AG04450 (cell line): Measurements from ENCODE around the gene DAAM2. TPM values are rescaled to one million over a fixed set of nuclear protein-coding genes. Genes with fewer than 3 reads are reported as not detected.

Source experiments
- CTCF ChIA-PET: fragments of 300-600, 350-600 bp; formaldehyde crosslinking; extraction: SDS; loops from one replicate; lab custom pipeline; 2022; ENCODE audit warnings: antibody characterized with exemption, inconsistent platforms; lab: Charles Lee
- POLR2A ChIA-PET: fragments of 350-600 bp; formaldehyde crosslinking; extraction: SDS; loops from one replicate; lab custom pipeline; 2021; ENCODE audit warnings: antibody characterized with exemption, inconsistent platforms; lab: Yijun Ruan, JAX
- DNase-seq: peaks from one replicate; pipeline ENCODE4 v3.0.0-alpha.2; 2011; ENCODE audit warnings: low read depth, low spot score
- H3K27ac ChIP-seq: one replicate; pipeline ENCODE4 v1.5.1; 2012; ENCODE audit warnings: low read depth, low read length, control low read depth
- H3K27me3 ChIP-seq: one replicate; pipeline ENCODE4 v1.6.0; 2012; ENCODE audit warnings: low read length; ENCODE audit not compliant: control insufficient read depth, insufficient read depth
- H3K4me3 ChIP-seq: 2 replicates; pipeline ENCODE4 v1.5.1; 2011; ENCODE audit warnings: mild to moderate bottlenecking, low read depth, low read length, control low read depth
- H3K9me3 ChIP-seq: 2 replicates; pipeline ENCODE4 v1.5.1; 2012; ENCODE audit warnings: low read length; ENCODE audit not compliant: control insufficient read depth, insufficient read depth
- polyA plus RNA-seq: library from polyadenylated mRNA; depleted of rRNA; stranded (reverse); fragments of >200 nt; gene quantifications from 2 replicates; pipeline ENCODE4 v1.2.3, GENCODE V29; 2011
- TF ChIP-seq, protein P1 (sequence below): IDR thresholded peaks from 2 replicates; pipeline ENCODE4 v1.5.1; 2011; ENCODE audit warnings: low read depth, low read length, control low read depth, inconsistent platforms

The DAAM2 gene
- polyA plus RNA-seq, 1 experiment = 2.9 TPM

DNA sequence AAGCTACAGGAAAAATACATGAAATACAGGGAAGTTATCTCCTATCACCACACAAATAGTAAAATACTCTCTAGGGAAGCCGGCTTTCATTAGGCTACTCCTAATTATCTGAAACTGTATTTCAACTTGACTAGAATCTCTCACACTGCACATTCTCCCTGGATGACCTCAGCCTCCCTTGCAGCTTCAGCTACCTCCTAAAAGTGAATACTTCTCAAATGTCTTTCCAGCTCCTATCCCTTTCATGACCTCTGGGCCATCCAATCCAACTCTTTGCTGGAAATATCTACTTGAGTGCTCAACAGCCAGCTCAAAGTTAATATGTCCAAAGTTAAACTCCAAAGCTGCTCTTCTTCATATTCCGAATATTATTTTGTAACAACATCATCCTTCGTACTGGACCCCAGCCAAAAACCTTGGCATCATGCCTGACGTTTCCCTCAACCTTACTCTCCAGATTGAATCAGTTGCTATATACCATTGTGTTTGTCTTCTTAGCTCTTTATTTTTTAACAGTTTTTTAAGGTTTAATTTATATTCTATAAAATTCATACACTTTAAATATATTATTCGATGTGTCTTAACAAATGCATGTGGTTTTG is 37.6 kb upstream of the DAAM2 start:
- no peak for DNase-seq

DNA sequence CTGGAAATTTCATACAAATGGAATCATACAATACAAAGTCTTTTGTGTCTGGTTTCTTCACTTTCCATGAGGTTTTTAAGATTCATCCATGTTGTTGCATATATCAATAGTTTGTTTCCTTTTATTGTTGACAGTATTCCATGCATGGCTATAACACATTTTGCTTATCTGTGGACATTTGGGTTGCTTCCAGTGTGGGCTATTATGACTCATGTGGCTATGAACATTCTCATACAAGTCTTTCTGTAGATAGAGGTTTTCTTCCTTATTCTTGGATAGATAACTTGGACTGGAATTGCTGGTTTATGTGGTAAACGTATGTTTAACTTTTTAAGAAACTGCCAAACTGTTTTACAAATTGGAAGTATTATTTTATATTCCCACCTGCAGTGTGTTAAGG is 36.9 kb upstream of the DAAM2 start:
- TF ChIP-seq, protein P1, sequence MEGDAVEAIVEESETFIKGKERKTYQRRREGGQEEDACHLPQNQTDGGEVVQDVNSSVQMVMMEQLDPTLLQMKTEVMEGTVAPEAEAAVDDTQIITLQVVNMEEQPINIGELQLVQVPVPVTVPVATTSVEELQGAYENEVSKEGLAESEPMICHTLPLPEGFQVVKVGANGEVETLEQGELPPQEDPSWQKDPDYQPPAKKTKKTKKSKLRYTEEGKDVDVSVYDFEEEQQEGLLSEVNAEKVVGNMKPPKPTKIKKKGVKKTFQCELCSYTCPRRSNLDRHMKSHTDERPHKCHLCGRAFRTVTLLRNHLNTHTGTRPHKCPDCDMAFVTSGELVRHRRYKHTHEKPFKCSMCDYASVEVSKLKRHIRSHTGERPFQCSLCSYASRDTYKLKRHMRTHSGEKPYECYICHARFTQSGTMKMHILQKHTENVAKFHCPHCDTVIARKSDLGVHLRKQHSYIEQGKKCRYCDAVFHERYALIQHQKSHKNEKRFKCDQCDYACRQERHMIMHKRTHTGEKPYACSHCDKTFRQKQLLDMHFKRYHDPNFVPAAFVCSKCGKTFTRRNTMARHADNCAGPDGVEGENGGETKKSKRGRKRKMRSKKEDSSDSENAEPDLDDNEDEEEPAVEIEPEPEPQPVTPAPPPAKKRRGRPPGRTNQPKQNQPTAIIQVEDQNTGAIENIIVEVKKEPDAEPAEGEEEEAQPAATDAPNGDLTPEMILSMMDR = no peak
- DNase-seq = no peak
- CTCF ChIA-PET = no interaction called here

More for the DNA sequence above, 37.6 kb upstream of the DAAM2 start:
- Histone ChIP-seq H3K4me3 (no peak overlapping the region), H3K27me3 (no peaks in the 10 kb centered on the region), H3K9me3 (no peaks in the 10 kb centered on the region), H3K27ac (no peak overlapping the region)
- POLR2A ChIA-PET = no interaction called here
- TF ChIP-seq, protein P1 = no peak
- CTCF ChIA-PET = no interaction called here

DNA sequence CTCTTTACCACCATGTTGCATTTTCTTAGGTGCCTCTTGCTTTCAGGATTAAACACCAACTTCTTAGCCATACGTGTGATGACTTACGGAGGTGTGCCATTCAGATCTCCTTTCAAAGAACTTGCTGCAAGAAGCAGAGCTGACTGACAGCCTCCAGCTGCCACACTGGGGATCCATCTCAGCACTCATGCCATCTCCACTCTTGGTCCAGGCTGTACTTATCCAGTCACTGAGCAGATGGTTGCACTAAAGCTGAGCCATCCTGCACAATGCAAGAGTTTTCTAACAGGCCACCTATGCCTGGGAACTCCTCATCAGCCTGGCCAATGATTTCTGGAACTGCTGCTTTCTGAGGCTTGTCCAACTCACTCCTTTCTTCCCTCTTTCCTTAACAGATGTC is 35.6 kb upstream of the DAAM2 start:
- POLR2A ChIA-PET = no interaction called here
- Histone ChIP-seq H3K4me3 (no peak overlapping the region), H3K27me3 (no peaks in the 10 kb centered on the region), H3K9me3 (no peaks in the 10 kb centered on the region), H3K27ac (no peak overlapping the region)
- CTCF ChIA-PET = no interaction called here
- DNase-seq = no peak
- TF ChIP-seq, protein P1 = no peak

More for the DNA sequence above, 36.9 kb upstream of the DAAM2 start:
- POLR2A ChIA-PET = no interaction called here
- H3K4me3 ChIP-seq = no peak overlapping the region
- H3K27ac ChIP-seq = no peak overlapping the region
- no peaks in the 10 kb centered on the region for H3K9me3 ChIP-seq
- H3K27me3 ChIP-seq = no peaks in the 10 kb centered on the region

DNA sequence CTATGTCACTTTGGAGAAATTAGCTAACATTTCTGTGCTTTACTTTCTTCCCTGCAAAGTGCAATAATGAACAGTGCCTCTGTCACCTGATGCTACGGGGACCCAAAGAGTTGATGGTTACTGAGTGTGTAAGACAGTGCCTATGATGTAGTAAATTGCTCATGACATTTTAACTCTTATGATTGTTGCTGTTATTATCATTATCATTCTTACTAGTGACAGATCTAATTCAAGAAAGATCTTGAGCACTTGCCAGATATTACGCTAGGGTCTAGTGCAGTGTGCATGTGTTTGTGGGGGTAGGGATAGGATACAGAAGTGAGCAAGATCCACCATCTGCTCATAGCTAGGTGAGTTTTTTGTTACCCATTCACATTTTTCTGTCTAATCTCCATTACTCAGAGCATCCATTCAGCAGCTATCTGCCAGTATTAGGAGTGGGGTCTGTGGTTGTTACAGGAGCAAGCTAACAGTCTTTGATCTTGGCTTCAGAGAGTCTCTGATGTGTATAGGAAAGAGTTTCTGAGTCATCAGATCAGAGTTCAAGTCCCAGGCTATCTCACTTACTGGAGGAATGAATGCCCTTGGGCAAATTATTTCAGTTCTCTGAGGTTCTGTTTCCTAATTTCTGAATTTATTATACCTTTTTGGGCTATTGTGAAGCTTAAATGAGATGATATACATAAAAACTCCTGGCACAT is 33.1 kb upstream of the DAAM2 start:
- no peaks in the 10 kb centered on the region for H3K9me3 ChIP-seq
- POLR2A ChIA-PET = no interaction called here
- TF ChIP-seq, protein P1 = no peak
- DNase-seq = no peak
- H3K27me3 ChIP-seq = no peaks in the 10 kb centered on the region
- no peak overlapping the region for H3K27ac ChIP-seq
- H3K4me3 ChIP-seq = no peak overlapping the region
- CTCF ChIA-PET = interaction anchor here (1.3 kb wide), 1 partner anchor 397 kb away, joined by 4 read pairs; no protein-coding TSS in a partner anchor

DNA sequence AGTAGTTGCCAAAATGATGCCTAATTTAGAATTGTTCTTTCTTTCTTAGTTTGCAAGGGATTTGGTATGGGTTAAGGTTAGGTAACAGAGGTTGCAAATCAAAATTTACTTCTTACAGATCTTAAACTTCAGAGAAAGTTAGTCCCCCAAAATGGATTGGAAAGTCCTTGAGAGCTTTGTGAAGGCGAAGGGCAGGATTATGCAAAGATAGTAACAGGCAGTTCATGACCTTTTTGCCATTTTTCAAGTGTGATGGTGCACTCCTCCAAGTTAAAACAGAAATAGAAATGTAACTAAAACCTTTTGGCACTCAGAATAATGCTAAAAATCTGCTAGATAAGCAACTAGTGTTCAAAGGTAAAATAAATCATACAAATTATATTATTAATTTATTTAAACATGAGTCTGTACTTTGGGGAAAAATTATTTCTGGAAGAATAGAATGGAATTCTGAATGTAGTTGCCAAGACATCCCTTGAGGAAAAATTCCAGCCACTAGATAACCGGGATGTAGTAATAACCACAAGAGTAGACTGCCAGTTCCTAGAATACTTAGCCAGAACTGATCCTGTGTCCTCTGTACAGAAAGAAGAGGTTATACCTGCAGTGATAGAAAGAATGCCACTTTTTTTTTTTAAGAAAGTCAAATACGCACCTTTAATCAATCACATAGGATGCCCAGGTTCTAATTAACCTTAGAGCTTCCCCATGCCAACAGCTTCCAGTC is 31.8 kb upstream of the DAAM2 start:
- Histone ChIP-seq H3K9me3 (no peaks in the 10 kb centered on the region), H3K27ac (no peak overlapping the region), H3K27me3 (no peaks in the 10 kb centered on the region), H3K4me3 (no peak overlapping the region)
- POLR2A ChIA-PET = no interaction called here
- CTCF ChIA-PET = no interaction called here
- TF ChIP-seq, protein P1 = no peak
- no peak for DNase-seq
